ENCODE results near the gene C12orf57. TPM values are rescaled to one million over a fixed set of nuclear protein-coding genes. Genes with fewer than 3 reads are reported as not detected.

The C12orf57 gene
- total and polyA plus RNA-seq, 9 of the 15 experiments (the other 6 are each of a cell fraction or from before 2014, with no cell fraction given), result 26.7 to 191 (median 107) TPM

DNA sequence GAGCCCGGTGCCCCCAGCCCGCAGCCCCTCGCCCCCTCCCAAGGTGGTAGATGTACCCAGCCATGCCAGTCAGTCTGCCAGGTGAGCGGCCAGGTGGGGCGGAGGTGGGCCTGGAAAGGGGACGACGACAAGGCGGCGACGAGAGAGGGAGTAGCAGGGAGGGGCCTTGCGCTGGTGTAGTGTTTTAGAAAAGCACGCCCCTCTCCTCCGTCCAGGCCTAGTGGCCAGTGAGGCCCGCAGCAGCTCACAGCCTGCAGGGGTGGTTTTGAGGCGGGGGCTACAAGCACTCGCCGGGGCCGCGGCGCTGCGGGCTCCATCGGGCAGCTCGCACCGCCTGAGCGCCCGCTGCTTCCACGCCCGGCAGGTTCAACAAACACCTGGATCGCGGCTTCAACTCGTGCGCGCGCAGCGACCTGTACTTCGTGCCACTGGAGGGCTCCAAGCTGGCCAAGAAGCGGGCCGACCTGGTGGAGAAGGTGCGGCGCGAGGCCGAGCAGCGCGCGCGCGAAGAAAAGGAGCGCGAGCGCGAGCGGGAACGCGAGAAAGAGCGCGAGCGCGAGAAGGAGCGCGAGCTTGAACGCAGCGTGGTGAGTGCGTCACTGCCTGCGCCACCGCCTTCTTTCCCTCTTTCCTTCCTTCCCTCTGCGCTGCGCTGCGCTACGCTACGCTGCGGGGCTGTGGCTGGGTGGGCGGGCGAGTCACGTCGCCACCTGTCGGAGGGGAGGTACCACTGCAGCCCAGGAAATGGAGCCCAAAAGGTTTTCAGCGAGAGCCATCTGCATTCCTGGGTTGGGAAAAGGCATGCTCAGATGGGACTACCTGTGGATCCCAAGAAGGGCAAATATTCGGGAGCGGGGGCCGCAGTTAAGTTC is 6.1 kb upstream of the C12orf57 start (continued):
- TF ChIP-seq KDM4B (IDR thresholded peaks at IDR 0.05; ENCODE audit: borderline replicate concordance in 2 of 2, low read depth in 1 of 2) (no peak), RBM22 (IDR thresholded peaks at IDR 0.05; ENCODE audit: low read depth, low read length, poor library complexity, severe bottlenecking) (peak; percentile 29), XRCC5 (IDR thresholded peaks at IDR 0.05; ENCODE audit: low read depth, low read length) (peak; percentile 81), TCF3 (CRISPR knock-in tag; IDR thresholded peaks at IDR 0.05) (no peak), ZKSCAN1 (IDR thresholded peaks at IDR 0.05; ENCODE audit: low read depth, low read length) (0 out of 2 replicates have a peak, but pooled peaks have one; percentile 31), SIX5 (IDR thresholded peaks at IDR 0.05; ENCODE audit: borderline replicate concordance in 1 of 2, insufficient read depth in 1 of 2, low read depth in 1 of 2, low read length in 2 of 2) (no peak; a peak in 1 of 4 replicates), GMEB1 (CRISPR knock-in tag; IDR thresholded peaks at IDR 0.05) (peak; percentile 89), MEIS2 (IDR thresholded peaks at IDR 0.05; ENCODE audit: partially characterized antibody) (no peak), ASH1L (IDR thresholded peaks at IDR 0.05; ENCODE audit: borderline replicate concordance, low read depth, partially characterized antibody) (no peak), MAZ (CRISPR knock-in tag; conservative IDR thresholded peaks at IDR 0.05 in 1 of 2, IDR thresholded peaks at IDR 0.05 in 1 of 2) (peak; percentile 61 to 78; a peak in 3 of 4 replicates), NEUROD1 (IDR thresholded peaks at IDR 0.05; ENCODE audit: borderline replicate concordance, low read depth, low read length, partially characterized antibody) (peak; percentile 70), ATF3 (IDR thresholded peaks at IDR 0.05) (no peak), ATF3 (CRISPR knock-in tag; conservative IDR thresholded peaks at IDR 0.05) (no peak), CBX1 (IDR thresholded peaks at IDR 0.05; ENCODE audit: low read depth) (peak; percentile 60; the same call in 1 of the 2 replicates), ATF1 (CRISPR knock-in tag; IDR thresholded peaks at IDR 0.05) (peak; percentile 82), ATF1 (tag; IDR thresholded peaks at IDR 0.05) (peak; percentile 96), KLF16 (IDR thresholded peaks at IDR 0.05) (no peak), NFE2 (IDR thresholded peaks at IDR 0.05; ENCODE audit: low read depth) (0 out of 2 replicates have a peak, but pooled peaks have one; percentile 6), MEF2A (IDR thresholded peaks at IDR 0.05; ENCODE audit: control insufficient read depth, low read depth, low read length) (no peak), PHF8 (IDR thresholded peaks at IDR 0.05; ENCODE audit: borderline replicate concordance, low read length) (peak; percentile 63; the same call in 1 of the 2 replicates)
- TF ChIP-seq, protein P1, sequence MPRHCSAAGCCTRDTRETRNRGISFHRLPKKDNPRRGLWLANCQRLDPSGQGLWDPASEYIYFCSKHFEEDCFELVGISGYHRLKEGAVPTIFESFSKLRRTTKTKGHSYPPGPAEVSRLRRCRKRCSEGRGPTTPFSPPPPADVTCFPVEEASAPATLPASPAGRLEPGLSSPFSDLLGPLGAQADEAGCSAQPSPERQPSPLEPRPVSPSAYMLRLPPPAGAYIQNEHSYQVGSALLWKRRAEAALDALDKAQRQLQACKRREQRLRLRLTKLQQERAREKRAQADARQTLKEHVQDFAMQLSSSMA (CRISPR knock-in tag; IDR thresholded peaks at IDR 0.05), result peak; percentile 72; the same call in 1 of the 2 replicates
